GM18505 (cell line): ENCODE results near the gene INSRR.

Experiments
- ATAC-seq: cut with Tn5 transposase; IDR thresholded peaks from one replicate; pipeline ENCODE4 v1.9.1; 2021; ENCODE audit not compliant: unreplicated experiment
- POLR2A ChIP-seq: IDR thresholded peaks from 4 replicates; pipeline ENCODE4 v1.6.1; 2011; ENCODE audit warnings: borderline replicate concordance; ENCODE audit not compliant: insufficient read depth, insufficient read length; ENCODE audit errors: extremely low read depth

The INSRR gene

GRCh38 chr1:156847591-156848460 lies 11.1 kb downstream of the INSRR start:
- ATAC-seq = no peak
- no peak for TF ChIP-seq POLR2A

GRCh38 chr1:156846643-156847042 lies 12.3 kb downstream of the INSRR start:
- ATAC-seq = no peak
- no peak for TF ChIP-seq POLR2A

- no peak for TF ChIP-seq POLR2A
Observed at GRCh38 chr1:156845953-156846545, 12.9 kb downstream of the INSRR start.

GRCh38 chr1:156845055-156845952 lies 13.6 kb downstream of the INSRR start:
- TF ChIP-seq POLR2A = no peak
- no peak for ATAC-seq

More at GRCh38 chr1:156845953-156846545, 12.9 kb downstream of the INSRR start:
- no peak for ATAC-seq

- ATAC-seq = no peak
- TF ChIP-seq POLR2A = no peak
Observed at GRCh38 chr1:156844638-156845037, 14.3 kb downstream of the INSRR start.

GRCh38 chr1:156844102-156844501 lies 14.8 kb downstream of the INSRR start:
- ATAC-seq = no peak
- TF ChIP-seq POLR2A = no peak

GRCh38 chr1:156842618-156843300 lies 16.2 kb downstream of the INSRR start:
- no peak for TF ChIP-seq POLR2A

GRCh38 chr1:156841295-156841855 lies 17.5 kb downstream of the INSRR start:
- ATAC-seq = no peak
- TF ChIP-seq POLR2A = no peak

More at GRCh38 chr1:156842618-156843300, 16.2 kb downstream of the INSRR start:
- ATAC-seq = no peak

GRCh38 chr1:156840898-156841279 lies 18.0 kb downstream of the INSRR start:
- ATAC-seq = no peak

GRCh38 chr1:156840186-156840897 lies 18.6 kb downstream of the INSRR start:
- no peak for TF ChIP-seq POLR2A
- ATAC-seq = no peak

More at GRCh38 chr1:156840898-156841279, 18.0 kb downstream of the INSRR start:
- no peak for TF ChIP-seq POLR2A

- TF ChIP-seq POLR2A = no peak
- no peak for ATAC-seq
Observed at GRCh38 chr1:156839426-156840109, 19.3 kb downstream of the INSRR start.
